GM18868 (cell line): ENCODE data around the gene HLA-DPB1.

Experiments
- ATAC-seq: cut with Tn5 transposase; IDR thresholded peaks from one replicate; pipeline ENCODE4 v1.9.1; 2021; ENCODE audit warnings: mild to moderate bottlenecking, moderate library complexity; ENCODE audit not compliant: unreplicated experiment

HLA-DPB1 gene

DNA sequence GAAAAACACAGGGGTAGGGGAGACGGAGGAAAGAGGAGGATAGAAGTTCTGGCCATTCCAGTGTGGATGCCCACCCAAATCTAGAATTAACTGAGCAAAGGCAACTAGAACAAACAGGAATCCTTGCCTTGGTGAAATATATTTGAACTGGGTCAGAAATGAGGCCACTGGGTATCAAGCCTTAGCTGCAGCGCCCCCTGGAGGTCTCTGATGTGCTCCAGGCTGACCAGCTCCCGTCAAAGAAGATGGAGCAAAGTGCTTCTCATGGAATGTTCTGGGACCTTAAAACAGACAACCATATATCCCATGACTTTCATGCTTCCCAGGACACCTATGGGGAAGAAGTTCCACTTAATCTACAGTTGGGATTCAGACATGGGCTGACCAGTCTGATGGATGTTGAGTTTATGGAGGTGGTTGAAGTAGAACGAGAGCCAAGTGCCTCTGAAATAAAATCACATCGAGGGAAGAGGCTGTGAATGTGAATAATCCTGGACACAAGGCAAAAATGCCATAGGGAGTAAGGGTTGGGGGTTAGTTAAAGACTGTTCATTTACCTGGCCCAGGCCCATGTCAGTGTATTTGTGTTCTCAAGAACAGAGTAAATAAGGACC is 50.4 kb downstream of the HLA-DPB1 start:
- ATAC-seq = no peak

DNA sequence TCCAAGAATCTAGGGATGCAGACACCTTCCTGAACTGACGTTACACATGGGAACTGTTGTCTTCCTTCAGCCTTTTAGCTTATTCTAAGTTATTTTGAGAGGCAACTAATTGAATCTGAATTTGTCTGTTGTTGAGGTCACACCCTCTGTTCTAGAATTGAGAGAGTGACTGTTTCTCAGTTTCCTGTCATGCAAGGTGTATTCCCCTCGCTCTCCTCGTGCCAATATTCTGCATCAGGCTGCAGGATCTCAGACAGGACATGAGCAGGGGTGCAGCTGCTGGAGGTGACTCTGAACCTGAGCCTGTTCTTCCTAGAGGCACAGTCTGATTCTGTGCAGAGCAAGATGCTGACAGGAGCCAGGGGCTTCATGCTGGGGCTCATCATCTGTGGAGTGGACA is 52.5 kb downstream of the HLA-DPB1 start:
- no peak for ATAC-seq

DNA sequence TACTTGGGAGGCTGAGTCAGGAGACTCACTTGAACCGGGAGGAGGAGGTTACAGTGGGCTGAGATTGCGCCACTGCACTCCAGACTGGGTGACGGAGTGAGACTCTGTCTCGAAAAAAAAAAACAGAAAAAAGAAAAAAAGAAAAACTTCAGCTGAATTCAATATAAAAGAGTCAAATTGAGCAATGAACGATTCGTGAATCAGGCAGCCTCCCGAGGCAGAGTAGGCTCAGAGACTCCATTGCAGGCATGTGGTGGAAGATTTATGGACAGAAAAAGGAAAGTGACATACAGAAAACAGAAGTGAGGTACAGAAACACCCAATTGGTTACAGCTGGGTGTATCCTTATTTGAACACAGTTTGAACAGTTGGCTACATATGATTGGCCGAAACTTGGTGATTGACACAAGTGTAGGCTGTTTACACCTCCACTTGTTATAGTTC is 56.3 kb downstream of the HLA-DPB1 start:
- ATAC-seq = no peak

DNA sequence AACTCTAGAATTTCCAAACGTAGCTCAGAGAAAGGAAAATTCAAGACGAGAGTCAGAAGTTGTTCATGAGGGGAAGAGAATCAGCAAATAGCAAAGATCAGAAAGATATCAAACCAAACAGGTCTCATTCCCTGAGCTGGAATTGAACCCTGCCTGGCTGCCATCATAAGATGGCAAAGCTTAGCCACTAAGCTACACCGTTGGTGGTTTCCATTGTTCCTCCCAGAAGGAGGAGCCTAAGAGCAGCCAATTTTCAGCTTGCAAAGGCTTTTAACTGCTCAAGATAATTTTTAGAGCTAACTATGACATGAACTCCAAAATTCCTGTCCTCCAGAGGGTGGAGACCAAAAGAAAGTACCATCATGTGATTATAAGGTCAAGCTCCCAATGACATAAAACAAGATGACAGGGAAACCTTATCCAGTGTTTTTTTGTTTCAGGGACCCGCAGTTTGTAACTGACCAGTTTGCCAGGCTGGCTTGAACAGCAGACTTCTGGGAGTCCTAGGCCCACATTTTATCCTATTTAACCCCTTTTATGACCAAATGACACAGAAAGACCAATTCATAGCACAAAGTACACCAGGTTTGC is 60.6 kb downstream of the HLA-DPB1 start:
- no peak for ATAC-seq
